ENCODE results near the gene BICDL2. TPM values are rescaled to one million over a fixed set of nuclear protein-coding genes. Genes with fewer than 3 reads are reported as not detected.

Gene BICDL2
- total and polyA plus RNA-seq, 9 of the 15 experiments (the other 6 are each of a cell fraction or from before 2014, with no cell fraction given) = 0.09 to 0.28 (median 0.09) TPM; not detected in 6

GRCh38 chr16:3003582-3004270 lies 33.0 kb downstream of the BICDL2 start (continued):
- TF ChIP-seq SIN3B (IDR thresholded peaks at IDR 0.05; ENCODE audit: low read depth) (no peak), NR2F6 (CRISPR knock-in tag; IDR thresholded peaks at IDR 0.05) (no peak), SRSF9 (IDR thresholded peaks at IDR 0.05; ENCODE audit: borderline replicate concordance, low read depth, low read length) (no peak), ZNF507 (tag; conservative IDR thresholded peaks at IDR 0.05) (no peak), PATZ1 (CRISPR knock-in tag; IDR thresholded peaks at IDR 0.05; ENCODE audit: borderline replicate concordance) (no peak), ILF3 (IDR thresholded peaks at IDR 0.05; ENCODE audit: borderline replicate concordance) (no peak), HIVEP1 (CRISPR knock-in tag; IDR thresholded peaks at IDR 0.05) (no peak), ZNF197 (CRISPR knock-in tag; IDR thresholded peaks at IDR 0.05; ENCODE audit: low read depth) (no peak), NCOR1 (IDR thresholded peaks at IDR 0.05) (no peak), SAFB (IDR thresholded peaks at IDR 0.05; ENCODE audit: borderline replicate concordance, low read depth, low read length) (no peak), RCOR1 (IDR thresholded peaks at IDR 0.05; ENCODE audit: borderline replicate concordance in 1 of 2, low read depth in 2 of 2, low read length in 2 of 2) (peak in 1 of 2 experiments; percentile 47; a peak in 1 of 4 replicates), ARHGAP35 (IDR thresholded peaks at IDR 0.05; ENCODE audit: partially characterized antibody) (no peak), ATF3 (IDR thresholded peaks at IDR 0.05) (no peak), ATF3 (CRISPR knock-in tag; conservative IDR thresholded peaks at IDR 0.05) (no peak), ZNF324 (CRISPR knock-in tag; IDR thresholded peaks at IDR 0.05) (no peak), HMBOX1 (IDR thresholded peaks at IDR 0.05) (no peak), MLX (CRISPR knock-in tag; conservative IDR thresholded peaks at IDR 0.05) (no peak), ZFP1 (CRISPR knock-in tag; IDR thresholded peaks at IDR 0.05) (no peak), CBX5 (IDR thresholded peaks at IDR 0.05; ENCODE audit: borderline replicate concordance, low read depth) (no peak), JUND (IDR thresholded peaks at IDR 0.05; ENCODE audit: borderline replicate concordance, low read depth, low read length) (peak; percentile 68), JUND (tag; IDR thresholded peaks at IDR 0.05; ENCODE audit: borderline replicate concordance, low read depth, low read length) (peak; percentile 58; the same call in 1 of the 3 replicates), ARNT (IDR thresholded peaks at IDR 0.05) (no peak), KHSRP (IDR thresholded peaks at IDR 0.05) (no peak), ZNF184 (CRISPR knock-in tag; IDR thresholded peaks at IDR 0.05) (no peak), NBN (IDR thresholded peaks at IDR 0.05; ENCODE audit: low read depth) (peak; percentile 74), SIN3A (IDR thresholded peaks at IDR 0.05; ENCODE audit: borderline replicate concordance in 2 of 2, control insufficient read depth in 1 of 2, low read depth in 2 of 2, low read length in 2 of 2) (0 out of 4 replicates have a peak, but pooled peaks of 1 of the 2 experiments have one; percentile 52)

All from K562 (cell line).